ENCODE measurements around the gene LHFPL3.

Gene LHFPL3

GRCh38 chr7:104906556-104906955 is 578.2 kb downstream of the LHFPL3 start:
- no peak overlapping the region for H3K14ac ChIP-seq (ENCODE audit: low read length)
- no peak overlapping the region for H3K4me3 ChIP-seq (ENCODE audit: low read depth, low read length)
- no CpG with 5 or more reads among the region's 4 CpGs for WGBS (ENCODE audit: extremely low coverage, insufficient coverage, insufficient read length)
- no peak overlapping the region for H2AK5ac ChIP-seq (ENCODE audit: low read length)
- H4K12ac ChIP-seq (ENCODE audit: low read depth, low read length): no peak overlapping the region
- no peak overlapping the region for H4K8ac ChIP-seq (ENCODE audit: low read depth, low read length)
- H3K4me2 ChIP-seq (ENCODE audit: low read length): no peak overlapping the region
- no peak overlapping the region for H3K4ac ChIP-seq (ENCODE audit: low read depth, low read length)
- H4K91ac ChIP-seq (ENCODE audit: low read depth, low read length): no peak overlapping the region
- H3K9me3 ChIP-seq (ENCODE audit: insufficient read depth, low read depth, low read length): no peaks in the 10 kb centered on the region
- no peak overlapping the region for H2AFZ ChIP-seq (ENCODE audit: insufficient read depth, low read length, poor library complexity)
- no peak overlapping the region for H3K18ac ChIP-seq (ENCODE audit: low read length)
- no peaks in the 10 kb centered on the region for H3K79me2 ChIP-seq (ENCODE audit: control insufficient read depth, insufficient read depth, low read length, poor library complexity)
- no peak overlapping the region for H3K9ac ChIP-seq (ENCODE audit: low read length)
- no peak for DNase-seq
- no peak overlapping the region for H3K27ac ChIP-seq (ENCODE audit: low read depth, low read length)
- H3K4me1 ChIP-seq (ENCODE audit: control insufficient read depth in 1 of 2, insufficient read depth in 2 of 2, low read length in 2 of 2): no peaks in the 10 kb centered on the region
- no peak overlapping the region for H2BK12ac ChIP-seq (ENCODE audit: low read length)
- H2BK5ac ChIP-seq (ENCODE audit: low read depth, low read length, poor library complexity): no peak overlapping the region
- no peaks in the 10 kb centered on the region for H3K79me1 ChIP-seq (ENCODE audit: low read length)
- H2BK120ac ChIP-seq (ENCODE audit: insufficient read depth, low read length, poor library complexity): no peak overlapping the region
- no peak overlapping the region for H3K23ac ChIP-seq (ENCODE audit: low read length)
- H3K36me3 ChIP-seq (ENCODE audit: control insufficient read depth in 1 of 2, insufficient read depth in 2 of 2, low read length in 2 of 2): no peaks in the 10 kb centered on the region
- H3K27me3 ChIP-seq (ENCODE audit: insufficient read depth, low read length): no peaks in the 10 kb centered on the region

GRCh38 chr7:104908636-104909035 is 580.2 kb downstream of the LHFPL3 start:
- Histone ChIP-seq H2AK5ac (ENCODE audit: low read length) (no peak overlapping the region), H3K4me2 (ENCODE audit: low read length) (no peak overlapping the region), H4K12ac (ENCODE audit: low read depth, low read length) (no peak overlapping the region), H3K9me3 (ENCODE audit: insufficient read depth, low read depth, low read length) (no peaks in the 10 kb centered on the region), H4K91ac (ENCODE audit: low read depth, low read length) (no peak overlapping the region), H3K23ac (ENCODE audit: low read length) (no peak overlapping the region), H3K14ac (ENCODE audit: low read length) (no peak overlapping the region), H3K4ac (ENCODE audit: low read depth, low read length) (no peak overlapping the region), H3K4me3 (ENCODE audit: low read depth, low read length) (no peak overlapping the region), H3K27ac (ENCODE audit: low read depth, low read length) (no peak overlapping the region), H3K18ac (ENCODE audit: low read length) (no peak overlapping the region), H3K79me2 (ENCODE audit: control insufficient read depth, insufficient read depth, low read length, poor library complexity) (no peaks in the 10 kb centered on the region), H2AFZ (ENCODE audit: insufficient read depth, low read length, poor library complexity) (no peak overlapping the region), H2BK5ac (ENCODE audit: low read depth, low read length, poor library complexity) (no peak overlapping the region), H3K36me3 (ENCODE audit: control insufficient read depth in 1 of 2, insufficient read depth in 2 of 2, low read length in 2 of 2) (no peaks in the 10 kb centered on the region), H3K79me1 (ENCODE audit: low read length) (no peaks in the 10 kb centered on the region), H2BK120ac (ENCODE audit: insufficient read depth, low read length, poor library complexity) (no peak overlapping the region), H3K4me1 (ENCODE audit: control insufficient read depth in 1 of 2, insufficient read depth in 2 of 2, low read length in 2 of 2) (no peaks in the 10 kb centered on the region), H3K27me3 (ENCODE audit: insufficient read depth, low read length) (no peaks in the 10 kb centered on the region), H3K9ac (ENCODE audit: low read length) (no peak overlapping the region), H2BK12ac (ENCODE audit: low read length) (no peak overlapping the region), H4K8ac (ENCODE audit: low read depth, low read length) (no peak overlapping the region)
- peak; percentile 2 to 52 for DNase-seq
- WGBS (ENCODE audit: extremely low coverage, insufficient coverage, insufficient read length): no CpG with 5 or more reads among the region's 2 CpGs

- Histone ChIP-seq H3K79me2 (ENCODE audit: control insufficient read depth, insufficient read depth, low read length, poor library complexity) (no peaks in the 10 kb centered on the region), H3K79me1 (ENCODE audit: low read length) (no peaks in the 10 kb centered on the region), H3K4ac (ENCODE audit: low read depth, low read length) (no peak overlapping the region), H3K36me3 (ENCODE audit: control insufficient read depth in 1 of 2, insufficient read depth in 2 of 2, low read length in 2 of 2) (no peaks in the 10 kb centered on the region), H3K4me2 (ENCODE audit: low read length) (no peak overlapping the region), H3K27ac (ENCODE audit: low read depth, low read length) (no peak overlapping the region), H2BK5ac (ENCODE audit: low read depth, low read length, poor library complexity) (no peak overlapping the region), H3K4me1 (ENCODE audit: control insufficient read depth in 1 of 2, insufficient read depth in 2 of 2, low read length in 2 of 2) (no peaks in the 10 kb centered on the region), H3K14ac (ENCODE audit: low read length) (no peak overlapping the region), H3K4me3 (ENCODE audit: low read depth, low read length) (no peak overlapping the region), H3K9ac (ENCODE audit: low read length) (no peak overlapping the region), H4K8ac (ENCODE audit: low read depth, low read length) (no peak overlapping the region), H3K27me3 (ENCODE audit: insufficient read depth, low read length) (no peaks in the 10 kb centered on the region), H2BK12ac (ENCODE audit: low read length) (no peak overlapping the region), H4K91ac (ENCODE audit: low read depth, low read length) (no peak overlapping the region), H3K23ac (ENCODE audit: low read length) (no peak overlapping the region), H3K9me3 (ENCODE audit: insufficient read depth, low read depth, low read length) (no peaks in the 10 kb centered on the region), H2AFZ (ENCODE audit: insufficient read depth, low read length, poor library complexity) (no peak overlapping the region), H2AK5ac (ENCODE audit: low read length) (no peak overlapping the region), H4K12ac (ENCODE audit: low read depth, low read length) (no peak overlapping the region), H2BK120ac (ENCODE audit: insufficient read depth, low read length, poor library complexity) (no peak overlapping the region), H3K18ac (ENCODE audit: low read length) (no peak overlapping the region)
- DNase-seq: no peak
- no CpG with 5 or more reads among the region's 2 CpGs for WGBS (ENCODE audit: extremely low coverage, insufficient coverage, insufficient read length)
These were observed 580.7 kb downstream of the LHFPL3 start for GRCh38 chr7:104909096-104909495.

GRCh38 chr7:104914421-104914820 is 586.0 kb downstream of the LHFPL3 start:
- H3K4ac ChIP-seq (ENCODE audit: low read depth, low read length): no peak overlapping the region
- no peak overlapping the region for H3K4me3 ChIP-seq (ENCODE audit: low read depth, low read length)
- no peak for DNase-seq
- H3K4me2 ChIP-seq (ENCODE audit: low read length): no peak overlapping the region
- peaks cover 3% of the 10 kb centered on the region for H3K9me3 ChIP-seq (ENCODE audit: insufficient read depth, low read depth, low read length)
- H4K91ac ChIP-seq (ENCODE audit: low read depth, low read length): no peak overlapping the region
- no peaks in the 10 kb centered on the region for H3K79me1 ChIP-seq (ENCODE audit: low read length)
- no peak overlapping the region for H2BK120ac ChIP-seq (ENCODE audit: insufficient read depth, low read length, poor library complexity)
- no peak overlapping the region for H2BK5ac ChIP-seq (ENCODE audit: low read depth, low read length, poor library complexity)
- H3K27ac ChIP-seq (ENCODE audit: low read depth, low read length): no peak overlapping the region
- no peak overlapping the region for H4K12ac ChIP-seq (ENCODE audit: low read depth, low read length)
- no peak overlapping the region for H2AFZ ChIP-seq (ENCODE audit: insufficient read depth, low read length, poor library complexity)
- H2AK5ac ChIP-seq (ENCODE audit: low read length): no peak overlapping the region
- WGBS (ENCODE audit: extremely low coverage, insufficient coverage, insufficient read length): no CpG with 5 or more reads among the region's 2 CpGs
- no peak overlapping the region for H3K18ac ChIP-seq (ENCODE audit: low read length)
- no peaks in the 10 kb centered on the region for H3K79me2 ChIP-seq (ENCODE audit: control insufficient read depth, insufficient read depth, low read length, poor library complexity)
- H3K9ac ChIP-seq (ENCODE audit: low read length): peak overlapping the region; percentile 19
- H3K14ac ChIP-seq (ENCODE audit: low read length): no peak overlapping the region
- no peak overlapping the region for H4K8ac ChIP-seq (ENCODE audit: low read depth, low read length)
- H3K27me3 ChIP-seq (ENCODE audit: insufficient read depth, low read length): no peaks in the 10 kb centered on the region
- H2BK12ac ChIP-seq (ENCODE audit: low read length): no peak overlapping the region
- no peak overlapping the region for H3K23ac ChIP-seq (ENCODE audit: low read length)
- no peaks in the 10 kb centered on the region for H3K36me3 ChIP-seq (ENCODE audit: control insufficient read depth in 1 of 2, insufficient read depth in 2 of 2, low read length in 2 of 2)
- H3K4me1 ChIP-seq (ENCODE audit: control insufficient read depth in 1 of 2, insufficient read depth in 2 of 2, low read length in 2 of 2): no peaks in the 10 kb centered on the region

Measured in trophoblast cell (in vitro differentiated cells and primary cell).